SK-MEL-5 (cell line): Measurements from ENCODE around the gene SYT13. TPM values are rescaled to one million over a fixed set of nuclear protein-coding genes. Genes with fewer than 3 reads are reported as not detected.

Experiments used
- DNase-seq: peaks from one replicate; pipeline ENCODE4 v3.0.0-alpha.2; 2016; ENCODE audit warnings: low read depth, low spot score
- in situ Hi-C: cut with HindIII; loops from 2 replicates; pipeline ENCODE4 v1.10.0; 2016; ENCODE audit warnings: low sequenced_read_pairs, high pct_unique_total_duplicates, low pct_unique_long_range_greater_than_20kb
- polyA plus RNA-seq, 2 experiments: library from polyadenylated mRNA; depleted of rRNA; stranded (reverse); fragments of >200 nt; gene quantifications; 2 replicates each; pipeline ENCODE4 v1.2.3, GENCODE V29; 2015
- total RNA-seq: library from RNA; depleted of rRNA; stranded (reverse); fragments of >200 nt; shearing (Covaris generic); gene quantifications from 2 replicates; pipeline ENCODE4 v1.2.3, GENCODE V29; 2014; rRNA removed

Gene SYT13, protein sequence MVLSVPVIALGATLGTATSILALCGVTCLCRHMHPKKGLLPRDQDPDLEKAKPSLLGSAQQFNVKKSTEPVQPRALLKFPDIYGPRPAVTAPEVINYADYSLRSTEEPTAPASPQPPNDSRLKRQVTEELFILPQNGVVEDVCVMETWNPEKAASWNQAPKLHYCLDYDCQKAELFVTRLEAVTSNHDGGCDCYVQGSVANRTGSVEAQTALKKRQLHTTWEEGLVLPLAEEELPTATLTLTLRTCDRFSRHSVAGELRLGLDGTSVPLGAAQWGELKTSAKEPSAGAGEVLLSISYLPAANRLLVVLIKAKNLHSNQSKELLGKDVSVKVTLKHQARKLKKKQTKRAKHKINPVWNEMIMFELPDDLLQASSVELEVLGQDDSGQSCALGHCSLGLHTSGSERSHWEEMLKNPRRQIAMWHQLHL
- 1.3 and 1.7 TPM in 2 replicates for total RNA-seq
- polyA plus RNA-seq (2015; cell fraction: cytosol; rRNA removed): 2.2 and 3.5 TPM in 2 replicates
- 0.83 and 0.89 TPM in 2 replicates for polyA plus RNA-seq (2015; cell fraction: nucleus; rRNA removed)

DNA sequence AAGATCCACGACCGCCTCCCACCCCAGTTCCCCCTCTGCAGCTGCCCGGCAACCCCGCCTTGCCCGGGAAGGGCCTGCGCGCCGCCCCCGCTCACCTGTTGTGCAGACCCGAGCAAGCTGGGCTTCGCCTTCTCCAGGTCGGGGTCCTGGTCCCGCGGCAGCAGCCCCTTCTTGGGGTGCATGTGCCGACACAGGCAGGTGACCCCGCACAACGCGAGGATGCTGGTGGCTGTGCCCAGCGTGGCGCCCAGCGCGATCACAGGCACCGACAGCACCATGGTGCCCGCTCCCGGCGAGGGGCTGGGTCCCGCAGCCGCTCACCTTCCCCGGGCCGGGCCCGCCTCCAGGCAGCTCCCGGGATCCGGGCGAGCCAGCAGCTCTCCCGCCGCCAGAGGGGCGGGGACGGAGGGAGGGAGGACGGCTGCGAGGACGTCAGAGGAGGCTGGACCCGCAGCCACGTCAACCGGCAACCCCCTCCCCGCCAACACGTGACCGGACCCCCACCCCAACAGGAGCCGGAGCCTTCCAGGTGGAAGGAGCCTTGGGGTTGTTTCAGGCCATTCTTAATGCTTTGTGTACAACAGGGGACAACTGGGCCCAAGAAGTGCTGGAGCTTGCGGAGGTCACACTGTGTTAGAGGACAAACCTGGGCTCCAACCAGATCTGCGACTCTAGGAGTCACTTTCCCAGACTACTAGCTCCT lies at the start of gene SYT13:
Gene SYT13 (minus strand): TSS at position 412 of the 703 bp plus-strand sequence. CDS start 134 bp downstream, at position 278.
- in situ Hi-C loops: no loop called here

DNA sequence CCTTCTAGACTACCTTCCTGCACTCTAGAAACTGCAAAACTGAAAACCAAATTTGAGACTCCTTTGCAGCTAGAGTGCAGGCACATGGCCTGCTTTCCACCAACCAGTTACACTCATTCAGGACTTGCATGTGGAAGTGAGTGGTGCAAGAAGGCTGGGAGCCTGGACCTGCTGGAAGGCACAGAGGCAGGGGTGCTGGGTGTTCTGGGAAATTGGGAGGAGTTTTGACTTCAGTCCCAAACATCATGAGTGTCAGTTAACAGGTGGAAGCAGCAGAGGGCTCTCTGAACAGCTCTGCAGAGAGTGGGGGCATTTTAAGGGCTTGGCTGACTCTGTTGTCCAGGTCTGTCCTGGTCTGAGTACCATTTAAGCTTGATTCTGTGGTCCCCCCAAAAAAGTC lies 49.3 kb upstream of the SYT13 start:
- in situ Hi-C loops: loop anchor here (25.0 kb wide), 1 partner anchor 223 kb away; no protein-coding TSS in a partner anchor
- DNase-seq: peak; percentile 19

More for the DNA sequence above, at the start of gene SYT13:
- no peak for DNase-seq

DNA sequence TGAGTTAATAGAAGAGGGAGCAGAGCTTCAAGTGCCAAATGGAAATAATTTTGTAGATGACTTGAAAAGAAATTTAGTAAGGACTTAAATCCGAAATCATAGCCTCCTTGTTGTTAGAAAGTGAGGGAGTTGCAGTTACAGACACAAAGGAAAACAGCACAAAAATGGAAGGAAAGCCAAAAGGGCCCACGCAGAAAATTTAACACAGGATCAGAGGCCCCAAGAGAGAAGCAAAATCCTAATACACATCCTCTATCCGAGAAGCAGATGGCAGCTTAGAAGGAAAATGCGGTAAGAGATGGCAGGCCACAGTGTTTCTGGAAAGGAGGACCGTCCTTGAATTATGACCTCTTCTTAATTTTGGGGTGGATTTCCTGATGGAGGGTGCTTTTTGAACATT lies 48.7 kb upstream of the SYT13 start:
- in situ Hi-C loops: loop anchor here (25.0 kb wide), 1 partner anchor 223 kb away; no protein-coding TSS in a partner anchor
- DNase-seq: no peak

DNA sequence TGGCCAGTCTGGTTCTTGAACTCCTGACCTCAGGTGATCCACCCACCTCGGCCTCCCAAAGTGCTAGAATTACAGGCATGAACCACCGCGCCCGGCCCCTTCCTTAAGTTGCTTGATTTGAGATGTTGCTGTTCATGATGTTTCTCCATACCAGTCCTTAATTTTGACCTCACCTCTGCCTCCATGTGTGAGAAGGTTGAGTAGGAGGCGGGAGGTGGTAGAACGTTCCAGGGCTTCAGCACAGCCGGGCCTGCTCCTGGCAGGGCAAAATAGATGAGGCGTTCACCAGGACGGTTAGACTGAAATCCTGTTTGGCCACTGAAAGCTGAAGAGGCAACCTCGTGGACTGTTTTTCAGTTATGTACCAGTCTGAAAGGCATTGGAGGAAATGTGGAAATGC lies 48.3 kb upstream of the SYT13 start:
- no peak for DNase-seq
- in situ Hi-C loops: loop anchor here (25.0 kb wide), 1 partner anchor 222 kb away; no protein-coding TSS in a partner anchor

DNA sequence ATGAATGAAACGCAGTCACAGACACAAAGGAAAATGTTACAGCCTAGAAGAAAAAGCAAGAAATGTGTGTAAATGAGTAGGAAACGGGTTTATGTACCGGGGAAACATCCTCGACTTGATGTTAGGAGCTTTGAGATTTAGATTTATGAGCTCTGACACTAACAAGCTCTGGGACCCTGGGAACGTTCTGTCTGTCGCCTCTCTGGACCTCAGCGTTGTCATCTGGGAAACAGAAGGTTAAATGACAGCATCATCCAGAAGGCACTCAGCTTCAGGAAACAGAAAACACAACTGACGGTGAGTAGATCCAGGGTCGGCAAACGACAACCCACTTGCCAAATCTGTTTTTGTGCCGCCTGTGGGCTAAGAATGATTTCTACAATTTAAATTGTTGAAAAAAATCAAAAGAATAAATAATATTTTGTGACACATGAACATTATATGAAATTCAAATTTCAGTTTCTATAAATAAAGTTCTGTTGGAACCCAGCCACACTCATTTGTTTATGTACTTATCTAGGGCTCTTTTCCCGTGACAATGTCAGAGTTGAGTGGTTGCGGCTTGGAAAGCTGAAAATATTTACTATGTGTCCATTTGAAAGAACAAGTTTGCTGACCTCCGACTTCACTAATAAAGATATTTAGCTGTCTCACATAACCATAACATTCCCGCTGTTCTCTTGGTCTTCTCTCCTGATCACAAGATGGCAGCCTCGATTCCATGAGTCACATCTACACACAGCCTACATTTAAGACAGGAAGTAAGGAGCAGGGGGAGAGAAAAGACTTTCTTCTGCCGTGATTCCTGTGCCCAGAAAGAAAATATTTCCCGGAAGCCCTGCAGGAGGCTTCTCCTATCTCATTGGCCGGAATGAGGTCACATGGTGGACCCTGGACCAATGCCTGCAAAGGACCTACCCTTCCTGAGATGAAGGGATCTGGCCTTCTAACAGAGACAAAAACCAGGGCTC lies 47.1 kb upstream of the SYT13 start:
- DNase-seq: peak; percentile 34
- in situ Hi-C loops: loop anchor here (25.0 kb wide), 1 partner anchor 221 kb away; no protein-coding TSS in a partner anchor

DNA sequence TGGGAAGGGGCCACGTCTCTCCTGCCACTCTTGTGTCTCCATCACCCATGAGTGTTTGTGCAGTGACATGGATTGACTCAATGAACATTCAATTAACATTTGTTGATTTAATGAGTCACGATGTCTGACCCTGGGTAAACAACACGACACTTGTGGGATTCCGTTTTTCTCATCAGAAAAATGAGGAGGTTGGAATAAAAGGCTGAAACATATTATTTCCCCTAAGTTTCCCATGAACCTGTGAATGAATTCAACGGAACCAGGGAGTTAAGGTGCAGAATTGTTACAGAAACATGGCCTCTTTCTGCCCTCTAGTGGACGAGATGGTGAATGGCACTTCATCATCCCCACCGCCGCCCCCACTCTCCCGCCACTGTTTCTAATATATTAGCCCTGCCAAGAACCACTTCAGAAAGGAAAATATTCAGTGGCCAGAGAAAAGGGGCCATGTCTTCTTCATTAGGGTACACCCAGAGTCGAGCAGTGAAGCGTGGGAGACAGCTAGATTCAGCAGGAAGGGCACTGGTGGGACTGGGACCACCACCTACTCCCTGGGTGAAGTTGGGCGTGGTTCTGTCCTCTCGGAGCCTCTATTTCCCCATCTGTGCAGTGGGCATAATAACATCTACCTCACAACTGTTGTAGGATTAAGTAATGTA lies 46.3 kb upstream of the SYT13 start:
- DNase-seq: peak; percentile 48
- in situ Hi-C loops: loop anchor here (25.0 kb wide), 1 partner anchor 220 kb away; no protein-coding TSS in a partner anchor

DNA sequence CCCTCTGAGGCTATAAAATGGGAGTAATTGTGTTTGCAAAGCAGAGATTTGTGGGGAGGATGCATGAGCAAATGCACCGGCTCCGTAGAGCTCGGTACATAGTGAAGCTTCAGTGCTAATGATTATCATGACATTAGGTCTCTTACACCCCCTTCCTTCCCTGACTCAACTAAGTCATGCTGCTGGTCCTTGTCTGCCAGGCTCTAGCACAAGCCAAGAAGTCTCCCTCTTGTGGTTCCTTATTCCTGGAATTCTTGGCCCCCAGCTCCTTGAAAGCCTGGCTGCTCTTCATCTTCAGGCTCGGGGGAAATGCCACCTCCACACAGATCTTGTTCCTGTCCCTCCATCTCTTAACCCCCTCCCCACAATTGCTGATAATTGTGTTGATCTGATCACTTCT lies 45.7 kb upstream of the SYT13 start:
- in situ Hi-C loops: loop anchor here (25.0 kb wide), 1 partner anchor 220 kb away; no protein-coding TSS in a partner anchor
- no peak for DNase-seq

DNA sequence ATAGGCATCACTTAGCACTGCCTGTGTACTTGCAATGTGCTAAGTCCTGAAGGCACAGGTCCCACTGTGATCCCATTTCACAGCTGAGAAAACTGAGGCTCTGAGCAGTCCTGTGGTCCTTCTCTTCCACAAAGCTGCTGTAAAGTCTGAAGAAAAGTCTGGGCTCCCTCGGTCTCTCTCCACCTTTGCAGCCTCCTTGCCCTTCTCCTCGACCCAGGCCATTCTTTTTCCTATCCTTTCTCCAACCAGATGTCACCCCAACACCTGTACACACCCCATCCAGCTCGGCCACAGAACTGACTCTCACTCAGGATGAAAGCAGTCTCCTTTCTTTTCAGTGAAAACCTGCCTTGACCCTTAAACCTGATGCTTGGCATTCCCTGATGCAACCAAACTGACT lies 42.6 kb upstream of the SYT13 start:
- no peak for DNase-seq
- in situ Hi-C loops: loop anchor here (25.0 kb wide), 1 partner anchor 216 kb away; no protein-coding TSS in a partner anchor

DNA sequence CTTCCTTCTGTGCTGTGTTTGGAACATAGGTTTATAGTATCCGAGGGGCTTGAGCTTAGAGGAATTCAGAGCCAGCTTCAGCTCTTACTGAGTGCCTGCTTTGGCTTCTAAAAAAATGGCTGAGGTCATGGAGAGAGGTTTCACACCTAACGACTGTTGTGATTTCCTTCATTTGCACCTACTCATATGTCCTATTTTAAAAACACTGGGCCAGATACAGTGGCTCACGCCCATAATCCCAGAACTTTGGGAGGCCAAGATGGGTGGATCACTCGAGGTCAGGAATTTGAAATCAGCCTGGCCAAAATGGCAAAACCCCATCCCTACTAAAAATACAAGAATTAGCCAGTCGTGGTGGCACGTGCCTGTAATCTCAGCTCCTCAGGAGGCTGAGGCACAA lies 38.3 kb upstream of the SYT13 start:
- in situ Hi-C loops: no loop called here

DNA sequence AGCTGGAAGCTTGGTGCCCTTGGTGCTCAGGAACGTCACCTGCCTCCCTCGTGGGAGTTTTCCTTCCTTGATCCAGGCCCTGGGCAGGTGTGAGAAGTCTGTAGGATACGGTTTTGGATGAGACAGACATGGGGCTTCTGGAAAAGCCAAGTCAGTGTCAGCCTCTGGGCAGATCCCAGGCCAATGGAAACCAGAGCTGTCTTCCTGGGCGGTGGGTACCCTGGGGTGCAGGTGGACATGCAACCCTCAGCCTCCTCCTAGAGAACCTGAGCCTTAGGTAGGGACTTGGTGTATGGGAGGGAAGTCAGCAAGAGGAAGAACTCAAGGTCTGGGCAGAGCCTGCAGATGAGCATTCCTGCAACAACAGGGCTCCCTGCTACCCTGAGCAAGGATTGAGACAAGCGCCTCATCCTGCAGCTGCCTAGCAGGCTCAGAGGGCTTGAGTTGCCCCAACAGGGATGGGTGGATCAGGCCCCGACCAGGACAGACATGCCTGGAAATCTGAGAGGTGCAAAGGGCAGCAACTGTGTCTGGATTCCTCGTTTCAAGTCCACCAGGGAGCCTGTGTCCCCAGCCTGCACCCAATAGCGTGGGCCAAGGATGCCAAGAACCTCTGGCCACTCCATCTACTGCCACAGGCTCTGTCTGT lies 37.6 kb upstream of the SYT13 start:
- in situ Hi-C loops: no loop called here

More for the DNA sequence above, 38.3 kb upstream of the SYT13 start:
- no peak for DNase-seq

DNA sequence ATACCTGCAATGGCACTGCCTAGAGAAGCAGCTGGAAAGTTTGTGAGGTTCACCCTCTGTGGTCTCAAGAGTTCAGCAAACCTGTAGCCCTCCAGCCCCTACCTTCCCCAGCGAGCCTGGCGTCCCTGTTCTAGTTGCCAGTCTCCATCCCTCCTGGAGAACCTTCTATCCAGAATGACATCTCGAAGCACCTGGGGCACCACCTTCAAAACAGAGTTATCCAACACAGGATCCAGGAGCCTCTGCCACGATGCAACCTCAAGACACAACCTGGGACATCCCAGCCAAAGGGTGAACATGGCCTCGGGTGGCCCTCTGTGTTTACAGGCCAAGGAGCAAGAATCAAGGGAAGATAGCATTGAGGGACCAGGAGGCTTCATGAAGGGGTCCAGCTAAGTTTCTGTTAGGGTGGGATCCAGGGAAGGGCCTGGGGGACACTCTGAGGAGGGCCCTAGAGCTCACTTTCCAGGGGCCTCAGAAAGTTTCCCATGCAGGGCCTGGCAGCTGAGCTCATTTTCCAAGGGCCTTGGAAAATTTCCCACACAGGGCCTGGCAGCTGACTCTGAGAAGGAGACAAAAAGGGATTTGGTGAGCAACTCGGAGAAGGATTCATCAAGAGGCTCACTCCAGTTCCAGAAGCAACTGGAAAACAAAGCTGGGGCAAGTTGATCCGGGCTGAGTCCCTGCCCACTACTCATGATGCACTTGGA lies 36.9 kb upstream of the SYT13 start:
- no peak for DNase-seq
- in situ Hi-C loops: no loop called here

More for the DNA sequence above, 37.6 kb upstream of the SYT13 start:
- DNase-seq: no peak

DNA sequence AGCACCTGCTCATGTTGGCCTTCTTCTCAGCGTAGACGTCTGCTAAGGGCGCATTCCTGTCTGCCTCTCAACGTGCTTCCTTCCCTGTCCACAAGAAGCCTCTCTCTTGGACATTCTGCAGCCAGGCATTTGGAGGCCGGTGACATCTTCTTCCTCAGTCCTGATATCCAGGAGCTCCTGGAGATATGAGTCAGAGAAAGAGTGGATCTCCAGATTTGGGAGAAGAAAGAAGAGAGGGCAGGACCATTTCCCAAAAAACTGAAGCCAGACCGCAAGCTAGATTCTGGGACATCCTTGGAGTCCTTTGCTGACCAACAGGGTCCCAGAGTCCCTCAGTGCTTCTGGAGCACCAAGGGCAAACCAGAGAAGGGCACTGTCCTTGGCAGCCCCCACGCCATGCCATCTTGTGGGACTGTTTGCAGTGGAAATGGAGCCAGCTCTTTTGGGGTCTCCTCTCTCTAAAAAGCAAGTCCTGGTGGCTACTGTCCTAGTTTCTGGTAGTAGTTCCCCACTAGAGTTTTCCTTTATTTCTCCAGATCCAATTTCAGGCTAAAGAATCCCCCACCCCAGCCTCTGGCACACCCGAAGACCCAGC lies 36.1 kb upstream of the SYT13 start:
- DNase-seq: no peak
- in situ Hi-C loops: no loop called here

DNA sequence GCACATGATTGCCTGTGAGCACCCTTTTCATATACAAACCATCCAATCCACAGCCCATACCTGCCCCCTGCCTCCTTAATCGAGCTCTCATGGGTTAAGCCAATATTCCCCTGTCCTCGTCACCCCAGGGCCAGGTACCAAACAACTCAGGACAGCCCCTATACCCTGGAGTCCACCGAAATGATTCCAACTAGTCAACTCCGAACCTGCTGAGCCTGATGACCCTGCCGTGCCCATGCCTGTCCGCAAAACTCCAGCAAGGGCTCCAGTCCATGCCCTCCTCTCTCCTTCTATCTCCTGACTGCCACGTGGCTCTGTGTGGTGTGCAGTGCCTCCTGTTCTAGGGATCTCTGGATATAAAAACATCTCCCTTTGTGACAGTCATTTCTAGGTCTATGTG lies 35.5 kb upstream of the SYT13 start:
- no peak for DNase-seq
- in situ Hi-C loops: no loop called here

DNA sequence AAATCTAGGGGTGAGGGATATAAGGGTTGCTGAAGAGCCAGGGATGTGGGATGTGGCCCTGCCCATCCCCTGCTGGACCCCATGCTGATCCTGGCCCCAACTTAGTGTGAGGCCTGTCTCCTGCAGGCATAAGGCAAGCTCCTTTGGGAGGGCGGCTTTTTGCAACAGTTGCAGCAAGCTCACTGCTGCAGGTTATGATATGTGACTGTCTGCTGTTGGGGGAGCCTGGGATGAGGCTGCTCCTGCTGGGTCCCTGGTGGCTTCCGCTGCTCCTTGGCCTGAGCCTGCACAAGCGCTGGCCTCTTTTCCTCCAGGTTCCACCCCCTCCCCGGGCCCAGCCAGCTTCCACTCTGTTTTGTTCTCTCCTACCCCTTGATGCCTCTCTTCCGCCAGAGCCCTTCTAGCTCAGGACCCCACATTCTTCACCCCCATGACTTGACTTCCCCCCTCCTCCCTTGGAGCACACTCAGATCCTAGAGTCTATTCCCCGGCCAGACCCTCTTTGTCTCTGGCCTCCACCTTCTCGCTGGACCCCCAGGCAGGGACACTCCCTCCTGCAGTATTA lies 35.0 kb upstream of the SYT13 start:
- in situ Hi-C loops: no loop called here
- DNase-seq: no peak

DNA sequence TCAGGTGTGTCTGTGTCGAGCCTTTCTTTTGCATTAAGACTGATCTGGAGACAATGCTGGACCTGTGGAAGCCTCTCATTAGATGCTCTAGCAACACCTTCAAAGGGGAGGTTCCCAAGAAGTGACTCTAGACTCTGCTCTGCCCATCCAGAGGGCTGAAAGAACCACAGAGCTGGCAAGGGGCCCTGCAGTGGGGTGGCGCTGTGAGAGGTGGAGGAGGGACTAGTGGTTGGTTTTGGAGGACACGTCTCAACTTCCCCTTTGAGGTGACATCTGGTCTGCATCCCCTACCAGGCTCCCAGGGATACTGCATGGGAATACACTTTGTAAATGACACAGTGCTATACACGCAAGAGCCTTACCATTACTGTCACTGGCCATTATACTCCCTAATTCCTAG lies 34.2 kb upstream of the SYT13 start:
- no peak for DNase-seq
- in situ Hi-C loops: no loop called here
